ENCODE data around the gene CGN. TPM values are rescaled to one million over a fixed set of nuclear protein-coding genes. Genes with fewer than 3 reads are reported as not detected.
A peak's percentile ranks its signal among the peaks of the same experiment; 100 is the strongest.

CGN gene
- total RNA-seq, 4 donors from 2014 or later, result 37.9 to 62.4 (median 41.7) TPM

DNA sequence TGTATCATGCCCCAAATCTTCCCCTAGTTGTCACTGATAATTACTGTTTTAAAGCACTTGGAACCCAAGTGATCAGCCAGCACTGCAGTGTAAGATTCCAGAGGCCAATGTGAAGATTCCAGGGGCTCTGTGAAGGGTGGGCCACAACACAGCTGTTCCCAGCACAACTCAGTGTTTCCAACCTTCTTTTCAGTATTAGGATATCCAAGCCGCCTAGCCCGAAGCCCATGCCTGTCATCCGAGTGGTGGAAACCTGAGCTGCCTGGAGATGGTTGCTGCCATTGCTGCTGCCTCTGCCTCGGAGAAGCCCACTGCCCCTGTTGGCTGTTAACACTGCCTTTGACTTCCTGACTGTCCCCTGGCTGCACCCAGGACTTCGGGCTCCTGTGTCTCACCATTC is 70.3 kb downstream of the CGN start:
- peaks cover 12% of the 10 kb centered on the region for H3K36me3 ChIP-seq
- no peak overlapping the region for H3K4me3 ChIP-seq
- peaks cover 72% of the 10 kb centered on the region for H3K4me1 ChIP-seq
- TF ChIP-seq EP300 (IDR thresholded peaks at IDR 0.05) (no peak), POLR2A (IDR thresholded peaks at IDR 0.05) (no peak)
- H3K27ac ChIP-seq, result no peak overlapping the region
- H3K9me3 ChIP-seq, result no peaks in the 10 kb centered on the region
- H3K27me3 ChIP-seq, result no peaks in the 10 kb centered on the region
- DNase-seq (ENCODE audit: low spot score in 2 of 2), result no peak
- WGBS, result no CpG with 5 or more reads among the region's 5 CpGs

GRCh38 chr1:151581921-151582320 is 70.7 kb downstream of the CGN start:
- no peak for DNase-seq (ENCODE audit: low spot score in 2 of 2)
- Histone ChIP-seq H3K9me3 (no peaks in the 10 kb centered on the region), H3K4me1 (peaks cover 75% of the 10 kb centered on the region), H3K27ac (peak overlapping the region; percentile 70), H3K27me3 (no peaks in the 10 kb centered on the region), H3K36me3 (peaks cover 8% of the 10 kb centered on the region), H3K4me3 (no peak overlapping the region)
- no peak for TF ChIP-seq POLR2A (IDR thresholded peaks at IDR 0.05)
- 78% methylated on average over 1 of the region's 1 CpG for WGBS

DNA sequence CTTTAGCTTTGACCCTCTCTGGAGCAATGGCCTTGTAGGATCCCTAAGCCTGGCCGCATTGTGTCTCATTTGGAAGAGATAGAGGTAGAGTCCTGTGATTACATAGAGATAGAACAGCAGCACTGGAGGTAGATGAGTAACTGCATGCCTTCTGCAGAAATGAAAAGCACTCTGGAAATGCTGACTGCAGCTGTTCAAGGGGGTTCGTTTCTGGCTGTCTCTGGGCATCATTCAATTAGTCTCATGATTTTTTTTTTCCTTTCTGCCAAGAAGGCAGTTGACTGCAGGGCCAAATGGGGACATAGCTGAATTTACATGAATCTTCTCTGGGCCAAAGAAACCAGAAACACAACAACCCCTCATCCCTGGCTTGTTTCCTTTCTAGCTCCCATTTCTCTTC is 72.6 kb downstream of the CGN start:
- Histone ChIP-seq H3K36me3 (peaks cover 3% of the 10 kb centered on the region), H3K4me3 (no peak overlapping the region), H3K4me1 (peaks cover 74% of the 10 kb centered on the region), H3K27me3 (no peaks in the 10 kb centered on the region), H3K9me3 (no peaks in the 10 kb centered on the region), H3K27ac (peak overlapping the region; percentile 70)
- DNase-seq (ENCODE audit: low spot score in 2 of 2), result no peak
- 40% methylated on average over 2 of the region's 2 CpGs for WGBS
- TF ChIP-seq POLR2A (IDR thresholded peaks at IDR 0.05), result no peak
- no peak for TF ChIP-seq EP300 (IDR thresholded peaks at IDR 0.05)
- no peak for TF ChIP-seq CTCF (IDR thresholded peaks at IDR 0.05)
- no peak for TF ChIP-seq POLR2AphosphoS5 (IDR thresholded peaks at IDR 0.05)

GRCh38 chr1:151584278-151584677 is 73.1 kb downstream of the CGN start:
- no peak overlapping the region for H3K4me3 ChIP-seq
- H3K36me3 ChIP-seq, result no peaks in the 10 kb centered on the region
- H3K27ac ChIP-seq, result peak overlapping the region; percentile 70
- TF ChIP-seq CTCF (IDR thresholded peaks at IDR 0.05) (no peak), POLR2AphosphoS5 (IDR thresholded peaks at IDR 0.05) (no peak), EP300 (IDR thresholded peaks at IDR 0.05) (no peak), POLR2A (IDR thresholded peaks at IDR 0.05) (no peak)
- no peaks in the 10 kb centered on the region for H3K9me3 ChIP-seq
- no peaks in the 10 kb centered on the region for H3K27me3 ChIP-seq
- 33% methylated on average over 6 of the region's 6 CpGs for WGBS
- H3K4me1 ChIP-seq, result peaks cover 69% of the 10 kb centered on the region
- DNase-seq (ENCODE audit: low spot score in 2 of 2), result no peak

- Histone ChIP-seq H3K27ac (peak overlapping the region; percentile 70), H3K27me3 (no peaks in the 10 kb centered on the region), H3K4me3 (no peak overlapping the region), H3K9me3 (no peaks in the 10 kb centered on the region), H3K36me3 (no peaks in the 10 kb centered on the region), H3K4me1 (peaks cover 64% of the 10 kb centered on the region)
- DNase-seq (ENCODE audit: low spot score in 2 of 2), result no peak
- TF ChIP-seq CTCF (IDR thresholded peaks at IDR 0.05), result no peak
- no peak for TF ChIP-seq EP300 (IDR thresholded peaks at IDR 0.05)
- TF ChIP-seq POLR2A (IDR thresholded peaks at IDR 0.05), result no peak
- TF ChIP-seq POLR2AphosphoS5 (IDR thresholded peaks at IDR 0.05), result no peak
- 40% methylated on average over 7 of the region's 7 CpGs for WGBS
Measured at GRCh38 chr1:151584780-151585179, 73.6 kb downstream of the CGN start.

- DNase-seq (ENCODE audit: low spot score in 2 of 2), result no peak
Measured at GRCh38 chr1:151585622-151586021, 74.4 kb downstream of the CGN start.

More at GRCh38 chr1:151585622-151586021, 74.4 kb downstream of the CGN start:
- peaks cover 57% of the 10 kb centered on the region for H3K4me1 ChIP-seq
- no peaks in the 10 kb centered on the region for H3K9me3 ChIP-seq
- peak overlapping the region; percentile 70 for H3K27ac ChIP-seq
- no peak for TF ChIP-seq POLR2A (IDR thresholded peaks at IDR 0.05)
- TF ChIP-seq CTCF (IDR thresholded peaks at IDR 0.05), result no peak
- TF ChIP-seq POLR2AphosphoS5 (IDR thresholded peaks at IDR 0.05), result no peak
- TF ChIP-seq EP300 (IDR thresholded peaks at IDR 0.05), result no peak
- WGBS, result 25% methylated on average over 1 of the region's 1 CpG
- H3K36me3 ChIP-seq, result no peaks in the 10 kb centered on the region
- no peaks in the 10 kb centered on the region for H3K27me3 ChIP-seq
- H3K4me3 ChIP-seq, result no peak overlapping the region

Other genes starting within 250 kb of the CGN start
- 10 to 100 TPM; 23.6 to 36.8 (median 29.7) TPM for gene ZNF687, start 229.1 kb upstream of the CGN start, total RNA-seq
- gene PI4KB, start 184.0 kb upstream of the CGN start, total RNA-seq, result 100 to 1,000 TPM in 1 of 4 donors, 10 to 100 TPM in 3; 50.0 to 102 (median 60.3) TPM
- 10 to 100 TPM; 18.0 to 22.1 (median 18.5) TPM for gene RFX5, start 164.1 kb upstream of the CGN start, total RNA-seq
- gene SELENBP1, start 138.7 kb upstream of the CGN start, total RNA-seq, result 10 to 100 TPM; 32.0 to 67.5 (median 48.7) TPM
- 100 to 1,000 TPM; 222 to 269 (median 241) TPM for gene PSMB4, start 111.8 kb upstream of the CGN start, total RNA-seq
- gene POGZ, start 51.9 kb upstream of the CGN start, total RNA-seq, result 10 to 100 TPM; 29.3 to 87.3 (median 57.3) TPM
- 100 to 1,000 TPM in 1 of 4 donors, 10 to 100 TPM in 3; 83.4 to 121 (median 91.5) TPM for gene TUFT1, start 28.9 kb downstream of the CGN start, total RNA-seq
- 10 to 100 TPM; 19.8 to 45.4 (median 29.0) TPM for gene SNX27, start 100.7 kb downstream of the CGN start, total RNA-seq
- not detected for gene CELF3, start 205.4 kb downstream of the CGN start, total RNA-seq
- not detected for gene RIIAD1, start 210.1 kb downstream of the CGN start, total RNA-seq

Measured in suprapubic skin (tissue), 4 donors.